Right cardiac atrium (tissue), 5 donors: ENCODE results near the gene USP7. TPM values are rescaled to one million over a fixed set of nuclear protein-coding genes. Genes with fewer than 3 reads are reported as not detected.
"Not testable (repeated sequence)": the region's sequence is repeated elsewhere in the genome, so short reads cannot be mapped to it uniquely, and the experiment has no call there.

ENCODE experiments used
- ATAC-seq, 2 donors: fragments of 200-7000 bp; cut with Tn5 transposase; one replicate each; pipeline versions ENCODE4 v1.8.0 to v1.9.1; 2020; ENCODE audit warnings: moderate library complexity in 2 of 2, mild to moderate bottlenecking in 1 of 2
- DNase-seq, 3 donors: peaks; one replicate each; pipeline ENCODE4 v3.0.0-alpha.2; 2020
- H3K27ac ChIP-seq: one replicate; pipeline ENCODE4 v1.5.1; 2013; ENCODE audit warnings: mild to moderate bottlenecking, low read length, control low read depth, moderate library complexity
- H3K27me3 ChIP-seq: one replicate; pipeline ENCODE4 v1.6.1; 2013; ENCODE audit not compliant: control insufficient read depth, insufficient read depth
- H3K4me1 ChIP-seq: one replicate; pipeline ENCODE4 v1.6.1; 2013; ENCODE audit warnings: low read length; ENCODE audit not compliant: control insufficient read depth, insufficient read depth
- H3K4me3 ChIP-seq: one replicate; pipeline ENCODE4 v1.5.1; 2013; ENCODE audit warnings: low read length, control low read depth
- H3K9me3 ChIP-seq: one replicate; pipeline ENCODE4 v1.6.1; 2013; ENCODE audit warnings: low read length; ENCODE audit not compliant: control insufficient read depth
- WGBS: extraction: QIAGEN DNeasy Blood & Tissue Kit; methylation state at CpG from one replicate; pipeline ENCODE4 v1.1.7; 2013; 5-methylcytosine and 5-hydroxymethylcytosine counted together
- intact Hi-C, 4 donors: fragments of 100-400 bp; cut with DNase I; formaldehyde crosslinking; loops; one replicate each; pipeline versions ENCODE4 v1.11.0 to v1.14.0; 2022 to 2023
- polyA plus RNA-seq: library from polyadenylated mRNA; stranded (reverse); fragments of 200-250 nt; gene quantifications from one replicate; pipeline ENCODE4 v1.2.3, GENCODE V29; 2013
- total RNA-seq, 4 donors: library from RNA; stranded (reverse); fragmentation: NEBNext Ultra II Directional; extraction: Animal tissue kit (Norgen Biotek cat#: 25700); gene quantifications; one replicate each; pipeline ENCODE4 v1.2.1, GENCODE V29; 2021
- donor health status: healthy with polysubstance abuse.
- donor health status: DM: no; HTN: yes; CAD: no.
- donor health status: DM: no; HTN: no; CAD: no.
- donor health status: DM: no; HTN: yes; CAD: no; lungs with severe emphysema.
- donor health status: DM: yes; HTN: yes; CAD: no.

Gene USP7
- total and polyA plus RNA-seq, 5 donors: 25.1 to 83.3 (median 68.1) TPM

DNA sequence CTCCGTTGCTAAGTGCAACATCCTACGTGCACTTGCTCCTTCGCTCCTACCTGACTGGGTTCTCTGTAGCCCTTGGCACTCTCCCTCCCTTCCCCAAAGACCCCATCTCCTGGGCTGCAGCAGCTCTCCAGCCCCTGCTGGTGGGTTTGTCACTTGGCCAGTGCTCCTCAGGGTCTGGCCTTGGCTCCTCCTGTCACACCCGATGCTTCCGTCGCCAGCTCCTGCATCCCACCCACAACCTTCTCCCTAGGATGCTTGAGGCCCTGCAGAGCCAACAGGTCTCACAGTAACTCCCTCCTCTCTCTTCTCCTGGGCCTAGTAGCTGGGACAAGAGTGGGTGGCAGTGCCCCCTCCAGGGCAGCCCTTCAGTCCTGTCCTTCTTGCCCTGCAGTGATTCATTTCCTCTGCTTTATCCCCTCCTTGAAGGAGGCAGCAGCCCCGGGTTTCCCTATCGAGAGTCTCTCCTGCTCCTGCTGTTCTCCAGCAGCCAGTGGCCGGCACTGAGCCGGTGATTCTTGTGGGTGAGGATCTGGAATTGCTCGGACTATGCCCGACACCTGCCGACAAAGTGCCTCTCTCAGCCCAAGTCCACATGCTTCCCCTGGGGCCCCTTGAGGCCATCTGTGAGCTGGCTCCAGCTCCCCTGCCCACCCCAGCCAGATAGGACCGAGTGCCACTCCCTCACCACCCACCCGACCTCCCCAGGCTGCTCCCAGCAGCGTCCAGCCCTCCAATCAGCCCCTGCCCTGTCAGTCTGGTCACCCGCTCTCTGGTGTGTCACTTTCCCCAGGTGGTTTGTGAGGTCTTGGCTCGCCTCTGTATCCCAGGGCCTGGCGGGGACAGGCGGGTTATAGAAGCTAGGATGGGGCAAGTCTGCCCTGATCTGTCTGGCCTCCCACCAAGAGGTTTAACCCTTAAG lies 77.8 kb downstream of the USP7 start:
- WGBS: 8% methylated on average over 20 of the region's 20 CpGs
- H3K4me3 ChIP-seq: no peak overlapping the region
- H3K9me3 ChIP-seq: no peaks in the 10 kb centered on the region
- H3K4me1 ChIP-seq: peaks cover 2% of the 10 kb centered on the region
- intact Hi-C loops: loop anchor here in 2 of 4 donors (10.0 kb wide), 2 partner anchors 231 to 321 kb away; no protein-coding TSS in a partner anchor
- H3K27ac ChIP-seq: no peak overlapping the region
- DNase-seq (peak in 2 of 3 donors; percentile 60 to 63), ATAC-seq (peak; percentile 22 to 32)
- H3K27me3 ChIP-seq: no peaks in the 10 kb centered on the region

DNA sequence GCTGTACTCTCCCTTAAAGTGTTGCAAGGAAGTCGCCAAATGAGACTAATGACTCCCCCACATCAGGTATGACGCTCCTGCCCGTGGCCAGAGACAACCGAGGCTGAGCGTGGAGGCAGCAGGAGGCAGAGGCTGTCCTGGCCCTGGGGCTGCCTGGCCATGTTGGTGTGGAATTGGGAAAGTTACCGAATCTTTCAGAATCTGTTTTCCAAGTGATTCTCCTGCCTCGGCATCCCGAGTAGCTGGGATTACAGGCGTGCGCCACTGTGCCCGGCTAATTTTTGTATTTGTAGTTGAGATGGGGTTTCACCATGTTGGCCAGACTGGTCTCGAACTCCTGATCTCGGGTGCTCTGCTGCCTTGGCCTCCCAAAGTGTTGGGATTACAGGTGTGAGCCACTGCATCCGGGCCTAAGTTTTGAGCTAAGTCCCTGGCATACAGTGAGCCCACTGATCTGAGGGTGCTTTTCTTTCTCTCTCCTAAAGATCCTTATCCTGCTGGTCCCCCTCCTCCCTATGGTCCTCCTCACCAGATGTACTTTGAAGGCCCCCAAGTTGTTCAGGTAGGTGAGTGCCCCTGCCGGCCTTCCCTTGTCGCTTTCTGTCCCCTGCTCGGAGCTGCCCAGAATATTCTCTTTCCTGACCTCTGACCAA lies 80.9 kb downstream of the USP7 start:
- Histone ChIP-seq H3K4me1 (no peaks in the 10 kb centered on the region), H3K27ac (no peak overlapping the region), H3K27me3 (no peaks in the 10 kb centered on the region), H3K4me3 (no peak overlapping the region), H3K9me3 (no peaks in the 10 kb centered on the region)
- ATAC-seq (no peak), DNase-seq (peak in 2 of 3 donors; percentile 3 to 23)
- 82% methylated on average over 17 of the region's 17 CpGs for WGBS
- intact Hi-C loops: loop anchor here in 3 of 4 donors (5.0 to 10.0 kb wide), 5 partner anchors 86 to 318 kb away; partner anchors contain the start of genes PMM2 (in 1 of the 3) and TMEM186 (in 1 of the 3)

DNA sequence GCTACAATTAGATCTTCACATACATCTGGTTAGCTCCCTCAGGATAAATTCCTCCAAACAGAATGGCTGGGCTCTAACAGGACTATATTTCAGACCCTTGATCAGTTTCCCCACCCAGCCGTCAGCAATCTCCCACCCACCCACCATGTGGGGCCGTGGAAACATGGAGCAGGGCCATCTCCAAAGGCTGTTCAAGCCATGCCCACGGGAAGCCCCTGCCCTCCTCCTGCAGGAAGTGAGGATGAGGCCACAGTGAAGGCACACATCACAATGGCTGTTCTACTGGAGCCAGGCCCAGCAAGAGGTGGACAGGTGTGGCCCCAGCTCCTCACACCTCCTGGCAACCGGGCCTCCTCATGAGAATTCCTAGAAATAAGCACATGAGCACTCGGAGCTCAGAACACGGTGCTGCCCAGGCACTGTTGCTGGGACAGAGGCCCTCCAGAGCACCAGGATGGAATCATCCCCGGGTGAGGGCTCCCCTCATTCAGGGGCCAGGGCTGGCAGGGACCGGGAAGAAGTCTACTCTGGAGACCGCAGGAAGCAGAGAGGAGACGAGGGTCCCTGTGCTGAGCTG lies 81.6 kb downstream of the USP7 start, which contains the start of gene LITAFD:
LITAFD (plus strand) TSS at position 311 of the 577 bp plus-strand sequence. CDS start 2,005 bp downstream, outside the sequence.
- Histone ChIP-seq H3K27me3 (no peaks in the 10 kb centered on the region), H3K27ac (no peak within 1 kb of the TSS), H3K4me3 (no peak within 1 kb of the TSS), H3K9me3 (no peaks in the 10 kb centered on the region), H3K4me1 (no peaks in the 10 kb centered on the region)
- peak; percentile 4 to 38 (median 37) for DNase-seq
- intact Hi-C loops: loop anchor here in 3 of 4 donors (5.0 to 10.0 kb wide), 5 partner anchors 85 to 317 kb away; partner anchors contain the start of genes PMM2 (in 1 of the 3) and TMEM186 (in 1 of the 3)
- 62% methylated on average over 10 of the region's 10 CpGs for WGBS
- ATAC-seq: no peak

DNA sequence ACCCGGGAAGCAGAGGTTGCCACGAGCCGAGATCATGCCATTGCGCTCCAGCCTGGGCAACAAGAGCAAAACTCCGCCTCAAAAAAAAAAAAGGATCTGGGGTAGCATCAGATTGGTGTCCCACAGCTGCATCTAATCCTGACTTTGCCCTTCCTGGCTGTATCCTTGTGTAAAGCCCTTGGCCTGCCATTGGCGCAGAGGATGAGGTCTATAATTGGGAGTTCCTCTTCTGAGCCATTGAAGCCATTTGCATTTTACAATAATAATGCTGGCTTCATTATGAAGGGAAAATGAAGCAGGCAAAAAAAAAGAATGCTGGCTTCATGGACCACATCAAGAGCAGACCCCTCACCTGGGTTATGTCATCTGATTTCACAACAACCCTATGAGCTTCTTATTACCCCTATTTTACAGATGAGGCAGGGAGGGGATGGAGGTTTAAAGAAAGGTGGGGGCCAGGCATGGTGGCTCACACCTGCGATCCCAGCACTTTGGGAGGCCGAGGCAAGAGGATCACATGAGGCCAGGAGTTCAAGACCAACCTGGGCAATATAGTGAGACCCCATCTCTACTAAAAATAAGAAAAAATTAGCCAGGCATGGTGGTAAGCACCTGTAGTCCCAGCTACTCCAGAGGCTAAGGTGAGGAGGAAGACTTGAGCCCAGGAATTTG lies 82.7 kb downstream of the USP7 start:
- Histone ChIP-seq H3K4me1 (no peaks in the 10 kb centered on the region), H3K9me3 (no peaks in the 10 kb centered on the region), H3K27ac (no peak overlapping the region), H3K4me3 (no peak overlapping the region), H3K27me3 (no peaks in the 10 kb centered on the region)
- intact Hi-C loops: loop anchor here (2.0 to 10.0 kb wide), 6 partner anchors 84 to 316 kb away; partner anchors contain the start of genes PMM2 (in 1 of the 4) and TMEM186 (in 1 of the 4)
- DNase-seq: peak in 1 of 3 donors; percentile 19
- no peak for ATAC-seq
- WGBS: 93% methylated on average over 8 of the region's 8 CpGs

- no peak overlapping the region for H3K4me3 ChIP-seq
- H3K27ac ChIP-seq: no peak overlapping the region
- ATAC-seq (no peak), DNase-seq (no peak)
- no peaks in the 10 kb centered on the region for H3K4me1 ChIP-seq
- H3K27me3 ChIP-seq: no peaks in the 10 kb centered on the region
- 66% methylated on average over 6 of the region's 6 CpGs for WGBS
- intact Hi-C loops: loop anchor here in 1 of 4 donors (10.0 kb wide), 1 partner anchor 214 kb away; no protein-coding TSS in a partner anchor
- no peaks in the 10 kb centered on the region for H3K9me3 ChIP-seq
Measured at GRCh38 chr16:8878523-8878911, 85.2 kb downstream of the USP7 start.

DNA sequence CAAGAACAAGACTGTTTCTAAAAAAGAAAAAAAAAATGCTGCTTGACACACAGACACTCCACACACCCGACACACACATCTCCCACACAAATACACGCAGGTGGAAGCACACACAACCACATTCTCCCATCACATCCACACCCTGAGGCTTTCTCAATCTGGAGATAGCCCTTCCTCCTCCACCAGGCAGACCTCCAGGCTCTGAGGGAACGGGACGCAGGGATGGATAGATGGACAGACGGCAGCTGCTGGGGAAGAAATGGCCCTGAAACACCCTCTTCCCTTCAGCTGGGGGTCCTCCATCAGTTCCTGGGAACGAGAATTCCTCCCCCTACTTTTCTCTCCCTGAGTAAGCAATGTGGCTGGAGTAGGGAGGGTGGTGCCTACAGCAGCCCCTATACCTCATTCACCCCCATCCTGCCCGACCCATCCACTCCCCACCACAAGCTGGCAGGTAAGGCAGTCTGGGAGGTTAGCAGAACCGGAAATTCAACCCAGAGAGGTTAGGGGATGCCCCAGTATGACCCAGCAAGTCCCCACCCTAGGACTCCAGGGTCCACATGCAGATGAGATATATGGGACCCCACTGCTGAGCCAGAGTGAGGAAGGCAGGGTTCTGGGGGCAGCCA lies 85.7 kb downstream of the USP7 start:
- intact Hi-C loops: loop anchor here in 1 of 4 donors (10.0 kb wide), 1 partner anchor 213 kb away; no protein-coding TSS in a partner anchor
- Histone ChIP-seq H3K27ac (no peak overlapping the region), H3K27me3 (no peaks in the 10 kb centered on the region), H3K4me1 (no peaks in the 10 kb centered on the region), H3K4me3 (no peak overlapping the region), H3K9me3 (no peaks in the 10 kb centered on the region)
- no peak for ATAC-seq
- peak in 1 of 3 donors; percentile 24 for DNase-seq
- 61% methylated on average over 8 of the region's 8 CpGs for WGBS

- WGBS: 83% methylated on average over 7 of the region's 7 CpGs
- DNase-seq: peak in 1 of 3 donors; percentile 10
- H3K4me1 ChIP-seq, H3K27me3 ChIP-seq, H3K9me3 ChIP-seq, H3K4me3 ChIP-seq, H3K27ac ChIP-seq, ATAC-seq: not testable (repeated sequence)
- intact Hi-C loops: loop anchor here in 1 of 4 donors (10.0 kb wide), 1 partner anchor 211 kb away; no protein-coding TSS in a partner anchor
Measured at GRCh38 chr16:8875317-8875716, 88.4 kb downstream of the USP7 start.

GRCh38 chr16:8874388-8874787 lies 89.3 kb downstream of the USP7 start:
- WGBS: 46% methylated on average over 6 of the region's 6 CpGs
- Histone ChIP-seq H3K27me3 (no peaks in the 10 kb centered on the region), H3K4me1 (peaks cover 2% of the 10 kb centered on the region), H3K9me3 (no peaks in the 10 kb centered on the region), H3K27ac (no peak overlapping the region), H3K4me3 (no peak overlapping the region)
- DNase-seq: peak in 1 of 3 donors; percentile 13
- no peak for ATAC-seq
- intact Hi-C loops: loop anchor here in 1 of 4 donors (10.0 kb wide), 1 partner anchor 210 kb away; no protein-coding TSS in a partner anchor

- not testable (repeated sequence) for ATAC-seq, H3K4me1 ChIP-seq, H3K27me3 ChIP-seq, H3K9me3 ChIP-seq, H3K4me3 ChIP-seq, H3K27ac ChIP-seq
- intact Hi-C loops: loop anchor here in 1 of 4 donors (10.0 kb wide), 1 partner anchor 209 kb away; no protein-coding TSS in a partner anchor
- 88% methylated on average over 7 of the region's 7 CpGs for WGBS
- DNase-seq: peak in 1 of 3 donors; percentile 16
Measured at GRCh38 chr16:8873866-8874195, 89.9 kb downstream of the USP7 start.
